Measurements from ENCODE around the gene MDC1. TPM values are rescaled to one million over a fixed set of nuclear protein-coding genes. Genes with fewer than 3 reads are reported as not detected.
A peak's percentile ranks its signal among the peaks of the same experiment; 100 is the strongest.

MDC1 gene
- total RNA-seq, 1 donor from 2014 or later, result 23.1 TPM

DNA sequence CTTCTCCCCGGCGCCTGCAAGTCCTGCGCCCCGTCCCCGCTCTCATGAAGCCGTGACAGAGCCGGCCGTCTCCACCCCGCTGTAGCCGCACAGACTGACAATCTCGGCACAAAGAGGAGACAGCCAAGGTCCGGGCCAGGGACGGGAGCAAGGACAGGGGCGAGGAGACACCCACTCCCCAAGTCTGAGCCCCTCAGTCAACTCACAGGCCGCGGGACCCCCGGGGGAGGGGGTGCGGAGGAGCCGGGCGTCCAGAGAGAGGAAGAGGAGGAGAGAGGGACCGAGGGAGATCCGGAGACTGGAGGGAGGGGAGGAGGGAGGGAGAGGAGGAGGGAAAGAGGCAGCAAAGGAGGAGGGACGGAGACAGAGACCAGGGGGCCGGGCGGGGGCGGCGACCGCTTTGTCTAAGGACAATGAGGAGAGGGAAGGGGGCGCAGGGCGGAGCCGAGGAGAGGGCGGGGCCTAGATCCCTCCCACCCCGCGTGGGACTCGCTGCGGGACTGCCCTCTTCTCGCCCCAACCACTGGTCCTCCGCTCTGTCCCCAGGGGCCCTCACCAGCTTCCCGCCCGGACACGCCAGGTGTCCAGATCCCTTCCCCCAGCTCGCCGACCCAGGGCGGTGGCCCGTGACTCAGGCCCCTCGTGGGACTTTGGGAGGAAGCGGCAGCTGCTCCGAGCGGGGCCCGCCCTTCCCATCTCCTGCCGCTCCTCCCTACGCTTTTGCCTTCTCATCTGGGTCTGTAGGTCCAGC, 30.0 kb downstream of the MDC1 start:
- intact Hi-C loops (cut with DNase I), result loop anchor here (1.0 to 5.0 kb wide), 4 partner anchors 30 to 70 kb away; partner anchors contain the start of genes FLOT1, MDC1, MRPS18B and PPP1R10
- peak; percentile 99 for DNase-seq (ENCODE audit: low spot score)

GRCh38 chr6:30686009-30686907, 30.8 kb downstream of the MDC1 start, which contains the start of gene PPP1R18:
Gene PPP1R18, minus strand, starts transcription at chr6:30686645. Its CDS starts 627 bp downstream, at chr6:30686018.
- peak; percentile 96 for DNase-seq (ENCODE audit: low spot score)
- intact Hi-C loops (cut with DNase I), result loop anchor here (2.0 to 5.0 kb wide), 2 partner anchors 57 to 69 kb away; partner anchors contain the start of genes FLOT1, MRPS18B and PPP1R10

- peak; percentile 78 for DNase-seq (ENCODE audit: low spot score)
- intact Hi-C loops (cut with DNase I), result loop anchor here (2.0 to 5.0 kb wide), 2 partner anchors 57 to 68 kb away; partner anchors contain the start of genes FLOT1, MRPS18B and PPP1R10
Observed at GRCh38 chr6:30685157-30686008, 31.7 kb downstream of the MDC1 start.

GRCh38 chr6:30684386-30685156, 32.5 kb downstream of the MDC1 start:
- intact Hi-C loops (cut with DNase I), result loop anchor here (5.0 kb wide), 2 partner anchors 67 to 143 kb away; partner anchors contain the start of genes MRPS18B and PPP1R10
- DNase-seq (ENCODE audit: low spot score), result peak; percentile 90

- intact Hi-C loops (cut with DNase I), result loop anchor here (5.0 kb wide), 1 partner anchor 143 kb away; no protein-coding TSS in a partner anchor
Observed at GRCh38 chr6:30683980-30684338, 33.1 kb downstream of the MDC1 start.

DNA sequence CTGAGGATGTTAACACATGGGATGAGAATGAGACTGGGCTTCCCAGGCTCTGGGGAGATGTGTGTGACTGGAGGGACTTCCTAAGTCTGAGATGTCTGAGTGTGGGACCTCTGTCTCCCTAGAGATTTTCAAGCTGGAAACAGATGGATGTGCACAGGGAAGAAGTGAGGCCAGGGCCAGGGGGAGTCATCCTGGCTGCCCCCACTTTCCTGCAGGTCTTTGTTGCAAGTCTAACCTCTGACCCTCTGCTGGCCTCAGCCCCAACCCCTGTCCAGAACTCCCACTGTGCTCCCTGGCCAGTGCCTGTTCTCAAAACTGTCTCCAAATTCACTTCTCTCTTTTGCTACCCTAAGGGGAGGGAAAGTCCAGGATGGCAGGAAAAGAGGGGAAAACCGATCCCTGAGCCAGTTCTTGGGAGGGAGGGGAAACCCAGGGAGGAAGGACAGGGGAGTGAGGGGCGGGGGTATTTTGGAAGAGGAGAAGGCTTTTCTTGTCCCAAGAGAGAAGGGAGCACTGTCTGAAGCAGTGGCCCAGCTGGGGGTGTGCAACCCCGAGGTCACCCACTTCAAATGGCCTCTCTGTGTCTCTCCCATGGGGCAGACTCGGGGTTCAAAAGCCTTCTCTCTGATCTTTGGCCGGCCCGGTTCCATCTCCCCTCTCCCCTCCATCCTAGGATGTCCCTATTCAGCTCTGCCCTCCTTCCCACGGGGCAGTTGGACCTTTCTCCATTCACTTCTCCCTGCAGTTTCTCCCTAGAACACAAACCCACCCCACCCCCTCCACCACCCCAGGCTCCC, 33.7 kb downstream of the MDC1 start:
- DNase-seq (ENCODE audit: low spot score), result no peak
- intact Hi-C loops (cut with DNase I), result loop anchor here (5.0 kb wide), 1 partner anchor 144 kb away; no protein-coding TSS in a partner anchor

More at GRCh38 chr6:30683980-30684338, 33.1 kb downstream of the MDC1 start:
- no peak for DNase-seq (ENCODE audit: low spot score)

DNA sequence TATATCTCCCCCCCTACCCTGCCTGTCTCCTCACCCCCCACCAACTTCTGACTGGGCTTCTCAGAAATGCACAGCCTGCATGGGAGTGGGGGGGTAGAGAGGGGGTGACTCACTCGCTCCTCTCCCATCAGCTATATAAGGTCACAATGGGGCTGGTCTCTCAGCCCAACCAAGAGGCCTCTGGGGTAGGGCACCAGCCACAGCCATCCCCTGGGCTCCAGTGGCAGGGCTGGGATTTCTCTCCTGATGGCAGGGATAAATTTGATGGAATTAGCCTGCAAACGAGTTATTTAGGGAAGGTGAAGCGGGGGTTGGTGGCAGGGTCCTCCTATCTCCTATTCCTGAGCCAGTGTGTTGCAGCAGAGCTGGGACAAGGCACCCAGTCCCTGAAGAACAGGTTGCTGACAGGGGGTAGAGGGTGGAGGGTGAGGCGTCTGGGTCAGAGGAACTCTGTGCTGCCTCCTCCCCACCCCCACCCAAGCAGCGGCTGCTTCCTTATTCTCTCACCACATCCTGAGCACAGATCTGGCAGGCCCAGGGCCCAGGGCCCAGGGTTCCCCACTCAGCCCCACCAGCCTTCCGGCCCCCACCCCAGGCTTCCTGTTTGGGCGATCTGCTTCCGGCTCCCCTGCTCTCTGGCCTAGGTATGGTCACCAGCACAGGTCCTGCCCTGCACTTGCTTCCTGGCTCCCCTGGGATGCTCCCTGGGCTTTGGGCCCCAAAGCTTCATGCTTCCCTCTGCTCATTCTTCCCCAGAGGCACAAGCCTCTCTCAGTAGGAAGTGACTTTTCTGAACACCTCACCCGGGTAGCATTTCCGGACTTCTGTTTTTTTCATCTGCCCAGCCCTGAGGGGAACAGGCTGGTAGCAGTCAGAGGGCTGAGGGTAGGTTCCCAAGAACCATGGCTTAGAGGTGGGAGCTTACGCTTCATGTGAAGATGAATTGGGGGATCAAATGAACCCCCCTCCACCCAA, 34.7 kb downstream of the MDC1 start:
- intact Hi-C loops (cut with DNase I), result loop anchor here (1.0 to 5.0 kb wide), 2 partner anchors 35 to 145 kb away; partner anchors contain the start of gene MDC1
- peak; percentile 96 for DNase-seq (ENCODE audit: low spot score)

DNA sequence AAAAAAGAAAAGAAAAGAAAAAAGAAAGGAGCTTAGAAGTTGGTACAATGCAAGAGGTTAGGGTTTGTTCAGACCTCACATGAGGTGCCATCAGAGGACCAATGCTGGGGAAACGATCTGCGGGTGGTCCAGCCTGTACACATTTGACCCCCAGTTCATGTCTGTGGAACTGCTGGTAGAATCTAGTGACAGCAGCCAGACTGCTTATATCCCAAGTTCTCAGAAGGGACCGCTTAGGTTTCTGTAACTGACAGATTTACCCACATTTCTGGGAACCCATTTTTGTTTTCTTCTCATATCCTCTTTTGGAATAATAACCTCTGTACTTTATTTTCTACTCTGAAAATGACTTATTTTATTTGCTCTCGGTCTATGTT, 35.3 kb downstream of the MDC1 start:
- intact Hi-C loops (cut with DNase I), result loop anchor here (1.0 to 5.0 kb wide), 2 partner anchors 36 to 146 kb away; partner anchors contain the start of gene MDC1
- DNase-seq (ENCODE audit: low spot score), result no peak

GRCh38 chr6:30679765-30680535, 37.1 kb downstream of the MDC1 start:
- no peak for DNase-seq (ENCODE audit: low spot score)
- intact Hi-C loops (cut with DNase I), result loop anchor here (1.0 to 5.0 kb wide), 3 partner anchors 42 to 202 kb away; partner anchors contain the start of gene DDR1

- DNase-seq (ENCODE audit: low spot score), result peak; percentile 96
- intact Hi-C loops (cut with DNase I), result loop anchor here (1.0 to 5.0 kb wide), 2 partner anchors 43 to 203 kb away; partner anchors contain the start of gene DDR1
Observed at GRCh38 chr6:30678964-30679726, 37.9 kb downstream of the MDC1 start.

- no peak for DNase-seq (ENCODE audit: low spot score)
- intact Hi-C loops (cut with DNase I), result loop anchor here (5.0 kb wide), 1 partner anchor 206 kb away; the partner anchor contains the start of gene DDR1
Observed at GRCh38 chr6:30676660-30677285, 40.3 kb downstream of the MDC1 start.

DNA sequence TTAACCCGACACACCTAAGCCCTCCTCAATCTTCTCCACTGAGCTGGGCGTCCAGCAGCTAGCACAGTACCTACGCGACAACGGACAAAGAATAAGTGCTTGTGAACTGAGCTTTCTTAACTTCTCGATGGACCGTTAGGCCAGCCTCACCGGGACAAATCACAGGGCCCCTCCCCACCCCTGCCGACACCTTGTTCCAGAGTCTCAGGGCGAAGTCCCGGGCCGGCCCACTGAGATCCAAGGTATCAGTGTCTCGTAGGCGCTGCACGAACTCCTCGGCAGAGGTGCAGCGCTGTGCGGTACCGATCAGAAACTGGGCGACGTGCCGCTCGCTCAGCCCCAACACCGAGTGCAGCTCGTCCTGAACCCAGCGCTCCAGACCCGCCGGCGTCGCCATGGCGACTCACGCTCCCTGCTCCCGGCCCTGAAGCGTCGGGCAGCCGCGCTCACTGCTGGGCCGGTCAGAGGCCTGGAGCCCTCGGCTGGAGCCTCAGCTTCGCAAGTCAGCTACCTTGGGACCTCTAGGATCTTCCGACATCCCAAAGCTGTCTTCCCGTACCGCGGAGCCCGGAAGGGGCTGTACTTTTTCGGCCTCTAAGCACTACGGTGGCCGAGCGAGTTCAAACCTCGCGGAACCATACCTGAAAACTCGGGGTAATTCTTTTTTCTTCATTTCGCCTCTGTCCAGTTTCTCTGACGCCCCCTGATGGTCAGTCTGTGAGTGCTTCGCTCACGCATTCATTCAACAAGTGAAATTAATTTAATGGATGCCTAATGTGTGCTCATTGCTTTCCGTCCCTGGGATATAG, 44.4 kb downstream of the MDC1 start, which contains the start of gene DHX16:
DHX16 (minus strand) TSS at position 562 of the 809 bp plus-strand sequence; CDS start at position 397, 165 bp downstream.
- DNase-seq (ENCODE audit: low spot score), result peak; percentile 98
- intact Hi-C loops (cut with DNase I), result loop anchor here (5.0 kb wide), 1 partner anchor 45 kb away; the partner anchor contains the start of gene ATAT1

All from cardiac septum (tissue), 1 donor.